CD14-positive monocyte (primary cell): ENCODE data around the gene EXOC6B. TPM values are rescaled to one million over a fixed set of nuclear protein-coding genes. Genes with fewer than 3 reads are reported as not detected.

ENCODE experiments used
- DNase-seq, 3 donors: peaks; one replicate each; pipeline ENCODE4 v3.0.0-alpha.2; 2011 to 2022
- H2AFZ ChIP-seq: 2 replicates; pipeline ENCODE4 v1.6.0; 2012; ENCODE audit warnings: mild to moderate bottlenecking, low read depth, low read length, inconsistent platforms; ENCODE audit not compliant: insufficient read depth, poor library complexity, severe bottlenecking
- H3K27ac ChIP-seq, 2 donors: 1 replicate in 1 of 2; 2 replicates in 1 of 2; pipeline ENCODE4 v1.5.1; 2012 to 2013; ENCODE audit warnings: low read length in 2 of 2, control low read depth in 1 of 2, inconsistent platforms in 1 of 2, low read depth in 1 of 2, mild to moderate bottlenecking in 1 of 2
- H3K27me3 ChIP-seq, 2 donors: one replicate each; pipeline versions ENCODE4 v1.6.0 to v1.6.1; 2011 to 2013; ENCODE audit warnings: low read length in 2 of 2; ENCODE audit not compliant: control insufficient read depth in 2 of 2, insufficient read depth in 2 of 2
- H3K36me3 ChIP-seq, 2 donors: replicated peaks in 1 of 2; 1 replicate in 1 of 2; 2 replicates in 1 of 2; pipeline versions ENCODE4 v1.5.1 to v1.6.1; 2012 to 2013; ENCODE audit warnings: low read length in 2 of 2, control low read depth in 1 of 2, inconsistent platforms in 1 of 2, mild to moderate bottlenecking in 1 of 2; ENCODE audit not compliant: insufficient read depth in 2 of 2, control insufficient read depth in 1 of 2
- H3K4me1 ChIP-seq, 2 donors: 1 replicate in 1 of 2; 2 replicates in 1 of 2; pipeline versions ENCODE4 v1.5.1 to v1.6.1; 2012 to 2013; ENCODE audit warnings: low read length in 2 of 2, control low read depth in 1 of 2, inconsistent platforms in 1 of 2, mild to moderate bottlenecking in 1 of 2, moderate library complexity in 1 of 2; ENCODE audit not compliant: insufficient read depth in 2 of 2, control insufficient read depth in 1 of 2
- H3K4me2 ChIP-seq: replicated peaks from 2 replicates; pipeline ENCODE3; 2012; ENCODE audit warnings: low read length, moderate library complexity, mild to moderate bottlenecking; ENCODE audit not compliant: poor library complexity, severe bottlenecking; ENCODE audit errors: extremely low read depth
- H3K4me3 ChIP-seq, 3 experiments: fragments of 200-600 bp in 1 of 3; sonication (generic) in 1 of 3; replicated peaks in 1 of 3; 1 replicate in 2 of 3; 2 replicates in 1 of 3; pipeline ENCODE4 v1.5.1; 2011 to 2013; ENCODE audit warnings: low read length in 3 of 3, mild to moderate bottlenecking in 3 of 3, control low read depth in 2 of 3, low read depth in 2 of 3, inconsistent platforms in 1 of 3, moderate library complexity in 1 of 3
- H3K79me2 ChIP-seq: 2 replicates; pipeline ENCODE4 v1.6.0; 2012; ENCODE audit warnings: mild to moderate bottlenecking, control low read depth, inconsistent platforms, low read length, moderate library complexity; ENCODE audit not compliant: insufficient read depth
- H3K9ac ChIP-seq: 2 replicates; pipeline ENCODE4 v1.6.0; 2017; ENCODE audit warnings: low read length, mild to moderate bottlenecking; ENCODE audit not compliant: insufficient read depth, poor library complexity, severe bottlenecking
- H3K9me3 ChIP-seq, 2 donors: replicated peaks in 1 of 2; 1 replicate in 1 of 2; 2 replicates in 1 of 2; pipeline versions ENCODE4 v1.5.1 to v1.6.1; 2012 to 2013; ENCODE audit warnings: low read length in 2 of 2, control low read depth in 1 of 2; ENCODE audit not compliant: control insufficient read depth in 1 of 2, insufficient read depth in 1 of 2
- H4K20me1 ChIP-seq: 2 replicates; pipeline ENCODE4 v1.6.0; 2012; ENCODE audit warnings: mild to moderate bottlenecking, low read length, control low read depth, moderate library complexity; ENCODE audit not compliant: insufficient read depth
- H3K27ac Mint-ChIP-seq, 7 donors: one replicate each; pipeline ENCODE4 v1.8.0; 2020; ENCODE audit warnings: mild to moderate bottlenecking in 7 of 7, mixed read lengths in 7 of 7, moderate library complexity in 6 of 7, inconsistent platforms in 2 of 7
- H3K27me3 Mint-ChIP-seq, 3 donors: one replicate each; pipeline ENCODE4 v1.8.0; 2021 to 2022; ENCODE audit warnings: low read depth in 3 of 3, mild to moderate bottlenecking in 3 of 3, mixed read lengths in 3 of 3, moderate library complexity in 3 of 3, inconsistent platforms in 1 of 3
- H3K36me3 Mint-ChIP-seq, 2 donors: one replicate each; pipeline ENCODE4 v1.8.0; 2020; ENCODE audit warnings: mixed read lengths in 2 of 2, inconsistent platforms in 1 of 2, mild to moderate bottlenecking in 1 of 2
- H3K4me1 Mint-ChIP-seq: one replicate; pipeline ENCODE4 v1.8.0; 2020; ENCODE audit warnings: mild to moderate bottlenecking, mixed read lengths
- H3K4me3 Mint-ChIP-seq, 2 donors: one replicate each; pipeline ENCODE4 v1.8.0; 2020; ENCODE audit warnings: mild to moderate bottlenecking in 2 of 2, mixed read lengths in 2 of 2, moderate library complexity in 1 of 2
- H3K9me3 Mint-ChIP-seq, 7 donors: one replicate each; pipeline ENCODE4 v1.8.0; 2020 to 2022; ENCODE audit warnings: mixed read lengths in 7 of 7, mild to moderate bottlenecking in 6 of 7, moderate library complexity in 6 of 7, inconsistent platforms in 2 of 7
- CTCF ChIP-seq: fragments of 200-600 bp; IDR thresholded peaks from one replicate; pipeline ENCODE4 v1.8.0; 2022; ENCODE audit warnings: antibody characterized with exemption, mild to moderate bottlenecking
- WGBS: methylation state at CpG from one replicate; pipeline ENCODE4 v1.1.5; 2013; ENCODE audit warnings: missing lambda C conversion rate; ENCODE audit not compliant: insufficient coverage; 5-methylcytosine and 5-hydroxymethylcytosine counted together
- intact Hi-C, 2 donors: fragments of 100-400 bp; cut with micrococcal nuclease; formaldehyde crosslinking; loops; one replicate each; pipeline versions ENCODE4 v1.15.0 to v1.15.1; 2023
- polyA plus RNA-seq, 3 donors: library from polyadenylated mRNA; depleted of rRNA in 1 of 3; unstranded in 2 of 3; stranded (reverse) in 1 of 3; fragments of 300-500 nt in 2 of 3; fragments of >200 nt in 1 of 3; fragmentation: Illumina TruSeq in 2 of 3; gene quantifications; 1 replicate in 2 of 3; 2 replicates in 1 of 3; pipeline ENCODE4 v1.2.3, GENCODE V29; 2012 to 2021

The EXOC6B gene
- polyA plus RNA-seq, 3 donors, result 1.8 to 2.8 (median 2.1) TPM

GRCh38 chr2:72278046-72278445 lies 547.8 kb downstream of the EXOC6B start:
- Histone ChIP-seq H3K4me2 (no peak overlapping the region), H3K79me2 (no peaks in the 10 kb centered on the region), H3K27me3 (no peaks in the 10 kb centered on the region), H2AFZ (no peak overlapping the region), H4K20me1 (no peaks in the 10 kb centered on the region), H3K9ac (no peak overlapping the region), H3K4me3 (no peak overlapping the region), H3K4me1 (no peaks in the 10 kb centered on the region), H3K36me3 (no peaks in the 10 kb centered on the region), H3K27ac (no peak overlapping the region), H3K9me3 (peaks cover 0 to 5% of the 10 kb centered on the region in 2 donors)
- no peak for DNase-seq
- intact Hi-C loops, result no loop called here
- H3K27me3 Mint-ChIP-seq, result peaks cover 0 to 5% (median 3%) of the 10 kb centered on the region in 3 donors
- H3K36me3 Mint-ChIP-seq, result no peaks in the 10 kb centered on the region
- H3K4me3 Mint-ChIP-seq, result no peak overlapping the region
- H3K9me3 Mint-ChIP-seq, result peaks cover 0 to 7% (median 4%) of the 10 kb centered on the region in 7 donors
- H3K27ac Mint-ChIP-seq, result no peak overlapping the region
- no peaks in the 10 kb centered on the region for H3K4me1 Mint-ChIP-seq
- TF ChIP-seq CTCF, result no peak

- no peaks in the 10 kb centered on the region for H3K27me3 ChIP-seq
- H3K9me3 ChIP-seq, result peaks cover 0 to 5% of the 10 kb centered on the region in 2 donors
- DNase-seq, result no peak
- H3K79me2 ChIP-seq, result no peaks in the 10 kb centered on the region
- Mint-ChIP-seq H3K4me1 (no peaks in the 10 kb centered on the region), H3K27ac (no peak overlapping the region), H3K27me3 (peaks cover 0 to 5% (median 3%) of the 10 kb centered on the region in 3 donors), H3K4me3 (no peak overlapping the region), H3K36me3 (no peaks in the 10 kb centered on the region), H3K9me3 (peaks cover 0 to 5% (median 3%) of the 10 kb centered on the region in 7 donors)
- H4K20me1 ChIP-seq, result no peaks in the 10 kb centered on the region
- H3K4me1 ChIP-seq, result no peaks in the 10 kb centered on the region
- no peaks in the 10 kb centered on the region for H3K36me3 ChIP-seq
- no peak overlapping the region for H3K9ac ChIP-seq
- no peak for TF ChIP-seq CTCF
- no peak overlapping the region for H3K27ac ChIP-seq
- WGBS, result no CpG with 5 or more reads among the region's 1 CpG
- H3K4me2 ChIP-seq, result no peak overlapping the region
- H3K4me3 ChIP-seq, result no peak overlapping the region
- intact Hi-C loops, result no loop called here
- H2AFZ ChIP-seq, result no peak overlapping the region
Measured at GRCh38 chr2:72276876-72277275, 549.0 kb downstream of the EXOC6B start.
